Testis (tissue), 3 donors: ENCODE measurements around the gene RPL31. TPM values are rescaled to one million over a fixed set of nuclear protein-coding genes. Genes with fewer than 3 reads are reported as not detected.

ENCODE experiments used
- DNase-seq: peaks from one replicate; pipeline ENCODE4 v3.0.0-alpha.2; 2019
- H3K27ac ChIP-seq, 2 donors: fragments of 200-600 bp; sonication (generic); one replicate each; pipeline ENCODE4 v1.5.1; 2019
- H3K27me3 ChIP-seq: fragments of 200-600 bp; sonication (generic); one replicate; pipeline ENCODE4 v1.5.1; 2019
- H3K36me3 ChIP-seq: fragments of 200-600 bp; sonication (generic); one replicate; pipeline ENCODE4 v1.5.1; 2017; ENCODE audit warnings: low read depth; ENCODE audit errors: missing control alignments
- H3K4me1 ChIP-seq: fragments of 200-600 bp; sonication (generic); one replicate; pipeline ENCODE4 v1.5.1; 2019
- H3K4me3 ChIP-seq, 2 donors: fragments of 200-600 bp; sonication (generic); one replicate each; pipeline ENCODE4 v1.5.1; 2017 to 2019
- H3K9me3 ChIP-seq: fragments of 200-600 bp; sonication (generic); one replicate; pipeline ENCODE4 v1.5.1; 2017
- CTCF ChIP-seq, 3 experiments: fragments of 450-650 bp in 2 of 3; fragments of 200-600 bp in 1 of 3; sonication (generic) in 1 of 3; IDR thresholded peaks; one replicate each; pipeline ENCODE4 v1.5.1; 2016 to 2019; ENCODE audit warnings: antibody characterized with exemption in 3 of 3, mild to moderate bottlenecking in 2 of 3, moderate library complexity in 1 of 3
- POLR2A ChIP-seq: fragments of 450-650 bp; IDR thresholded peaks from one replicate; pipeline ENCODE4 v1.6.1; 2017; ENCODE audit warnings: antibody characterized with exemption, mild to moderate bottlenecking, moderate library complexity
- WGBS, 2 donors: methylation state at CpG; one replicate each; pipeline ENCODE4 v1.1.5; 2018; 5-methylcytosine and 5-hydroxymethylcytosine counted together
- intact Hi-C: fragments of 100-400 bp; cut with DNase I; formaldehyde crosslinking; loops from one replicate; pipeline ENCODE4 v1.15.1; 2023; ENCODE audit warnings: low total_unique reads
- polyA plus RNA-seq: library from polyadenylated mRNA; stranded (reverse); fragments of 350-450 nt; fragmentation: Illumina TruSeq; extraction: RNeasy Lipid Tissue Mini Kit (QIAGEN cat#74804); gene quantifications from one replicate; pipeline ENCODE4 v1.2.3, GENCODE V29; 2014; ENCODE audit warnings: low read depth, low replicate concordance; ENCODE audit not compliant: insufficient read depth
- total RNA-seq, 2 donors: library from RNA; depleted of rRNA; stranded (reverse); fragments of >200 nt; gene quantifications; one replicate each; pipeline ENCODE4 v1.2.3, GENCODE V29; 2016

RPL31 gene
- total and polyA plus RNA-seq, 3 donors from 2014 or later: 404 to 1,643 (median 715) TPM

GRCh38 chr2:101006065-101006715 is 4.1 kb downstream of the RPL31 start:
- no peak for DNase-seq
- no peaks in the 10 kb centered on the region for H3K36me3 ChIP-seq
- H3K27me3 ChIP-seq: no peaks in the 10 kb centered on the region
- peaks cover 13% of the 10 kb centered on the region for H3K4me1 ChIP-seq
- no peak overlapping the region for H3K27ac ChIP-seq
- WGBS, 2 donors: 74 to 77% methylated on average over 4 of the region's 4 CpGs
- H3K4me3 ChIP-seq: no peak overlapping the region
- TF ChIP-seq POLR2A (no peak), CTCF (IDR thresholded peaks at IDR 0.05) (no peak)
- intact Hi-C loops: no loop called here
- H3K9me3 ChIP-seq: no peaks in the 10 kb centered on the region

GRCh38 chr2:101007415-101008345 is 5.6 kb downstream of the RPL31 start:
- H3K4me3 ChIP-seq: no peak overlapping the region
- no peaks in the 10 kb centered on the region for H3K9me3 ChIP-seq
- WGBS, 2 donors: 59 to 66% methylated on average over 11 of the region's 11 CpGs
- peaks cover 8% of the 10 kb centered on the region for H3K4me1 ChIP-seq
- no peak overlapping the region for H3K27ac ChIP-seq
- no peak for DNase-seq
- intact Hi-C loops: no loop called here
- H3K27me3 ChIP-seq: no peaks in the 10 kb centered on the region
- TF ChIP-seq POLR2A (no peak), CTCF (IDR thresholded peaks at IDR 0.05) (no peak)
- H3K36me3 ChIP-seq: no peaks in the 10 kb centered on the region

GRCh38 chr2:101011152-101011551 is 9.1 kb downstream of the RPL31 start:
- H3K9me3 ChIP-seq: no peaks in the 10 kb centered on the region
- H3K36me3 ChIP-seq: no peaks in the 10 kb centered on the region
- WGBS, 2 donors: 86% methylated on average over 10 of the region's 10 CpGs
- H3K27ac ChIP-seq: no peak overlapping the region
- no peak for DNase-seq
- no peak overlapping the region for H3K4me3 ChIP-seq
- H3K27me3 ChIP-seq: no peaks in the 10 kb centered on the region
- intact Hi-C loops: no loop called here
- no peak for TF ChIP-seq POLR2A
- no peaks in the 10 kb centered on the region for H3K4me1 ChIP-seq

- H3K27me3 ChIP-seq: no peaks in the 10 kb centered on the region
- H3K4me1 ChIP-seq: no peaks in the 10 kb centered on the region
- WGBS, 2 donors: 68 to 69% methylated on average over 8 of the region's 8 CpGs
- no peak overlapping the region for H3K4me3 ChIP-seq
- no peaks in the 10 kb centered on the region for H3K9me3 ChIP-seq
- H3K36me3 ChIP-seq: no peaks in the 10 kb centered on the region
- TF ChIP-seq POLR2A (no peak), CTCF (IDR thresholded peaks at IDR 0.05) (no peak)
- DNase-seq: no peak
- no peak overlapping the region for H3K27ac ChIP-seq
- intact Hi-C loops: no loop called here
These were observed 10.1 kb downstream of the RPL31 start for GRCh38 chr2:101012054-101012705.

GRCh38 chr2:101012706-101013181 is 10.7 kb downstream of the RPL31 start:
- Histone ChIP-seq H3K4me3 (no peak overlapping the region), H3K36me3 (no peaks in the 10 kb centered on the region), H3K4me1 (no peaks in the 10 kb centered on the region), H3K9me3 (no peaks in the 10 kb centered on the region), H3K27ac (no peak overlapping the region), H3K27me3 (no peaks in the 10 kb centered on the region)
- intact Hi-C loops: no loop called here
- WGBS, 2 donors: 38 to 40% methylated on average over 5 of the region's 5 CpGs
- TF ChIP-seq POLR2A (no peak), CTCF (IDR thresholded peaks at IDR 0.05) (peak; percentile 79 to 91 (median 86))
- DNase-seq: peak; percentile 54
